Hematopoietic multipotent progenitor cell (in vitro differentiated cells): ENCODE measurements around the gene SH3PXD2A. TPM values are rescaled to one million over a fixed set of nuclear protein-coding genes. Genes with fewer than 3 reads are reported as not detected.

ENCODE experiments used
- DNase-seq, 3 donors: peaks; one replicate each; pipeline ENCODE4 v3.0.0-alpha.2; 2011 to 2015; ENCODE audit warnings: low read depth in 2 of 3, low spot score in 2 of 3
- total RNA-seq: library from RNA; depleted of rRNA; stranded (reverse); fragments of >200 nt; gene quantifications from one replicate; pipeline ENCODE4 v1.2.3, GENCODE V29; 2012

Gene SH3PXD2A
- total RNA-seq, 1 donor = 2.7 TPM

DNA sequence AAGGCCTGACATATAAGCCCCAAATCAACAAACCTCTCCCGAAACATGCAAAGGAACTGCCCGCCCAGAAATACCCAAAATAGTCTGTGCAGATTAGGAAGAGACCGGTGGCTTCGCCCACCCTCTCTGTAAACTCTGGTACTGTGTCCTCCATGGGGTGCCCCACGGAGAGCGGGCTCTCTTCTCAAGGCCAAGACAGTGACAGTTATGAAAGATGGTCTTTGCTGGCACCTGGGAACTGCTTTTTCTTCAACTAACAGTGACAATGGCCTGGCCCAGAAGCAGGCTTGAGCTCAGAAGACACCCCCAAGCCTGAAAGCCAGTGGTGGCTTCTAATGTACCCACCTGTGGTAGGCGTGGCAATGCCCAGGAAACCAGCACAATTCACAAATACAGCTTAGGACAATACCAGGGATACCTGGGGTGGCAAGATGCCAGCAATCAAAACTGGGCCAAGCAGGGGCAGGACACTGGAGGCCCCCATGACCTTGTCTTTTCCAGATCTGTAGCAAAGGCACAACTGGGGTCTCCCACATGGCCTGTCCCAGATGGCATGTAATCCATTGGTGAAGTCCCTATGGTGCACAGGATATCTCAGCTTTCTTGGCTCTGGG is 254.3 kb downstream of the SH3PXD2A start:
- no peak for DNase-seq

DNA sequence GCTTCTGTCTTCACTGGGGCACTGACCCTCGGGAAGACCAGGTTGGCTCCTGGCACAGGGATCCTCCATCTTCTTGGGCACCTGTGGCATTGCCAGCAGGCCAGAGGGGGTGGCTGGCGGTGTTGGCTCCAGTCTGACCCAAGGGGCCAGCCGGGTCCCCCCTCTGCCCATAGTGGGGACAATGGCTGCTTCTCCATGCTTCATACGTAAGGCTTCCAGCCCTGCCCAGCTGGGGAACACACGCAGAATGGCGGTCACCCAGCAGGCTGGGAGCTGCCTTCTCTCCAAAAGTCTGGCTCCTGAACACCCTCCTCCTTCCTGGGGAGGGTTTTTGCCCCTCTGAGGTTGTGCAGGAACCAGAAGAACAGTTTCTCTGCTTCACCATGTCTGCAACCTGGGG is 255.1 kb downstream of the SH3PXD2A start:
- DNase-seq = no peak

DNA sequence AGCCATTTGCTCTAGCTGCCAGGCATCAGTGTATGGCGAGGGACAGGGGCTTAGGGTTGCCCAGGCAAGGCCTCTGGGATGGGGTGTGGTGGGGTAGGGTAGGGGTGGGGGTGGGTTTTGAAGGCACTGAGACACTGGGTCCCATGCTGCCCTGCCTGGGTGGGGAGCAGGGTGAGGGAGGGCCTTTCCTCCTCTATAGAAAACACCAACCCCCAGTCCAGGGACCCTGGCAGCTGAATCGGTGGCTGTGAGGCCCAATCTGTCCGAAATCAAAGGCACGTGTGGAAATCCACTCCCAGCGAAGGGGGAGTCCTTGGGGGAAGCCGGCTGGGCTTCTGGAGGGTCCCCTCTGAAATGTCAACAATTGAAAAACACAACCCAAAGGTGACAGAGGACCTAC is 255.5 kb downstream of the SH3PXD2A start:
- no peak for DNase-seq

DNA sequence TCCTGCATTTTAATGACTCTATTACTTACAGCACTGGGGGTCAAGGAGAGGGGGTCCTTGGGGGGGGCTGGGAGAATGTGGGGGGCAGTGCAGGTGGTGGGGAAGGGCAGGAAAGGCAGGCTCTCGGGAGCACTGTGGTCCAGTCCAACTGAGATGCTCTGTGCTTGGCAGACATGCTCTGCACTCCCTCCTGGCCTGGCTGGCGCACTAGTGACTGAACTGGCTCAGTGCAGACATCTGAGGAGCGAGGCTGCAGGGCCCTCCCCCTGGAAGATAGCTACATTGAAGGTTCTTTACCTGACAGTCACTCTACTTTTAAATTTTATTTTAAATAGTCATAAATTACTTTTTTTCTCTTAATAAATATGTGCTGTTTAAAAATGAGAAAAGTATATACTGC is 256.2 kb downstream of the SH3PXD2A start:
- DNase-seq = no peak

DNA sequence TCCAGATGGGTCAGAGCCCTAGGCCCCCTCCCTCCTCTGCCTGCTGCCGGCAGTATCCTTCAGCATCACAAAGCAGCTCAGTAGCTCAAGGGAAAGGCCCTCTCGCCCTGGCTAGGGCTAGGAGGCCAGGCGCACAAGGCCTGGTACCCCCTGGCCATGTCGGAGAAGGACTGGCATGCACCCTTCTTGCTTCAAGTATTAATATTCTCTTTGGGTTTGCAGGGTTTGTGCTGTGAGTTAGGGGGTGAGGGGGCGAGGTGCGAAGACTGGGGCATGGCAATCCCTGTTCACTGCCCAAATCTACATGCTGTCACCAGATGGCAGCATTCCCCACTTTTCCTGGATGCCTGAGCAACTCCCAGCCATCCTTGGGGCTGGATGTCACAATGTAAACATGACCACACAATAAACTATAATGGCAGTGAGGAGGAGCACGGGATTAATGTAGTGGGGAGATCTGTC is 256.7 kb downstream of the SH3PXD2A start:
- DNase-seq = peak in 1 of 3 donors; percentile 42

DNA sequence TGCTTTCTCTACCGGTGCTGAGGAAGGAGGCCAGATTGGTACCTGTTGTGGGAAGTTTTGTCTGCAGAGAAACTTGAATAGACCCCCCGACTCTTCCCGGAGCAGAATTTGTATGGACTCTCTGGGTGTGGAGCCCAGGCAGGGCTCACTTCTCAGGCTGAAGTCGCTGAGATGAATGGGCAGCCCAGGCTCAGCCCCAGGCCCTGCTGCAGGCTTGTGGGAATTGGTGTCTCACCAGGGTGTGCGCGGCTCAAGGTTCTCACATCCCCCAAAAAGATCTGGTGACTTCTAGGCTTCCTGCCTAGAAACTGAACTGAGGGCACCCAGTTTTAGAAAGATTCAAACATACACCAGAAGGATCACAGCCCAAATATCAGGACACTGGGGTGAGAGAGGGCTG is 258.4 kb downstream of the SH3PXD2A start:
- DNase-seq = no peak

DNA sequence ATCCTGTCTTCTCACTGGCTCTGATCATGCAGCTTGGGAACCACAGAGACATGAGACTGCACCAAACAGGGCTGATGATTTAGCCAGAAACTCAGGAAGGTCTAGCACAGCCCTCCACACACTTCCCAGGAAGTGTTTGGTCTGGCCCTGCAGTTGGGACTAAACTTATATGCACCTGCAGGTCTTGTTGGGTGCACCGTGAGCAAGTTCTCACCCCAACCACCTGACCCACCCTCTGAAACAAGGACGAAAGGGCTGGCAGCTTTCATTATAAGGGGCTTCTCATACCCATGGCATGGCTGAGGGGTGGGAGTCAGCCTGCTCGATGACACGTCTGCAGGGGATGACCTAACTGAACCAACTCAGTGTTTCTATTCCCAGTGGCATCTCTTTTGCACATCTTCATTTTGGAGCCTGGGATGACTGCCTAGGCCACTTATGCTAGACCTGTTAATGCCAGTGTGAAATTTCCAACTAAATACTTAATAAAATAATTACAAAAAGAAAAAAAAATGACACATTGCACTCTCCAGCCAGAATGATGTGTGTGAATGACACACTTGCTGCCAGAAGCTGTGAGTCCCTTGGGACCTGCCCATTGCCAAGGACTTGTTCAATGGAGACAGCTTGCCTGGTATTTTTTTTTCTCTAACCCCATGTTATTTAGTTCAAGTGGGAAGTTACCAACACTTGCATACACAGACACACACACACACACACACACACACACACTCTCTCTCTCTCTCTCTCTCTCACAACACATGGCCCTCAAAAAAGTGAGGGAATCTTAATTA is 259.2 kb downstream of the SH3PXD2A start:
- DNase-seq = no peak

DNA sequence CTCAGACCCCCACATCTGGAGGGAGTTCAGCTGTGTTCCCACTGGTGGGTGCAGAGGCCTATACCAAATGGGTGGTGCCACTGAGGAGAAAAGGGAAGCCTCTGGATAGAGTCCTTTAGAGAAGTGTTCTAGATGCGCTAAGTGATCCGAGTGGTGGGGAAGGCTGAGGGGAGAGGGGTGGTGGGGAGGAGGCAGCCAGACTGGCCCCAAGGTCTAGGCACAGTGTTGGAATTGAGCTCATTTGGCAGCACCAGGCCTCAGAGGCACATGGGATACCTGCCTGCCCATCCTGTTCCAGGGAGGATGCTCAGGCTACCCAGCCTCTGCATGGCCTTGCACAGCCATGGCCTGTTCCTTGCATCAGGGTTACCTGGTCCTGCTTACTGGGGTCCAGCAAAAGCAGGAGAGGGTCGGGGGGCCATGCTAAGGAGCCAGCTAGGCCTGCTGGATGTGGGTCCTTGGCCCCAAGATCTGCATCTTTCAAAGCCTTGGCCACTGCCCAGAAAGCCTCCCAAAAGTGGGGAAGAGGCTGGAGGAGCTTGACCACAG is 262.3 kb downstream of the SH3PXD2A start:
- DNase-seq = no peak

DNA sequence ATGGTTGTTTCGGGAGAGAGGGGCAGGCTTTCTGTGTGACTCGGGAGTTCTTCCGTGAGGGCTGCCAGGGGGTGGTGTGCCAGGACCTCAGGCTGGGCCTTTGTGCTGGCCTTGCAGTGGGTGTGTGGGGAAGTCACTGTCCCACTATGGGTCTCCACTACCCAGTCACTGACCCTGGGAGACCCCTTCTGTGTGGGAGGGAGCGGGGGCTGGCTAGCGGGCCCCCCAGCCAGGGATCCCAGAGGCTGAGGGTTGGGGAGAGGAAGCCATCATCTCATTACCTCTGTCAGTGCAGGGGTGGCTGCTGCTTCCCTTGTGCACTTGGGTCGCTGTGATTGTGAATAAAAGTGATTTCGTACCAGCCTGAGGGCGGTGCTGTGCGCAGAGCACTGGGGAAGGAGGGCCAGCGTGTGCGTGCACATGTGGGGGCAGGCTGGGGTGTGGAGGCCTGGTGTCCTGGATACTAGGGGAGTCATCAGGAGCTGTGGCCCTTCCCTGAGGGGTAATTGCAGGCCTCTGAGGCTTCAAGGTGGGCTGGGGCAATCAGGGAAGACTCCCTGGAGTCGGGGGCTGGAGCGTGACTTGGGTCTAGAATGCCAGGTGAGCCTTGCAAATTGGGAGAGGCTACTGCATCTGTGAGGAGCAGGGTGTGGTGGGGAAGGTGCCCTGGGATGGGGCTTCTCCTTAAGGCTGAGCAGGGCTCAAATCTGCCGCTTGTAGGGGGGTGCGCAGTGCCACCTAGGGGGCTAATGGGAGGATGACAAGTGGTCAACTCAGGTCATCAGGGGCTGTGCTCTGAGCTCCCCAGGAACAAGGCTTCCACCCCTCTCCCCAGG is 263.0 kb downstream of the SH3PXD2A start:
- peak in 1 of 3 donors; percentile 52 for DNase-seq

DNA sequence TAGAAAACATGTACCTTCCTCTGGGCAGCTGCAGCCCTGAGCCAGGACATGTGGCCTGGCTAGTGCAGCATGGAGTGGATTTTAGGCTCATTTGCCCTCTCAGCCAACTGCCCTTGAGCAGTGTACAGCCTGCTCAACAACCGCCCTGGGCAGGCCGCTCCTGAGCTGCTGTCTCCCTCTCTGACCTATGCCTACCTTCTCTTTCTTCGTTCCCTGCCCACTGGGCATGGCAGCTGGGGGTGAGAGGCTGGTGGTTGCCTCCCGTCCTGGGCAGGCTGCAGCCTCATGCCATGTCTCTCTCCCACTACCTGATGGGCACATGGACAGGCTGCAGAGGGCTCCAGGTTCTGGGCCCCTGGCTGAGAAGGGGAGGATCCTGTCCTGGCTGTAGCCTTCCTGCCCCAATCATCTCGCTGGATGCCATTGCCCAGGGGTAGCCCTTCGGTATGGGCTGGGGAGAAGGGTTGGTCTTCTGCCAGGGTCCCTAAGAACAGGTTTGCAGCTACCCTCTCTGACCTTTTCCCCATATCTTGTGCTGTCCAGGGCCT is 264.6 kb downstream of the SH3PXD2A start:
- DNase-seq = no peak

DNA sequence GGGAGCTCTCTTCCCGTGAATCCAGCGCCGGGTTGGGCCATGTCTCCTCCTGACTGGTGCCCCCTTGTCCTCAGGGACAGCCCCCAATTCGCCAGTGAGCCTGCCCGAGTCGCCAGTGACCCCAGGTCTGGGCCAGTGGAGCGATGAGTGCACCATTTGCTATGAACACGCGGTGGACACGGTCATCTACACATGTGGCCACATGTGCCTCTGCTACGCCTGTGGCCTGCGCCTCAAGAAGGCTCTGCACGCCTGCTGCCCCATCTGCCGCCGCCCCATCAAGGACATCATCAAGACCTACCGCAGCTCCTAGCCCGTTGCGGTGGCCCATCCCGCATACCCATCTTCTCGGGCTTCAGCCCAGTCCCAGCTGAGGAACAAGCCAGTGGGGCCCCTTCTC is 265.3 kb downstream of the SH3PXD2A start:
- no peak for DNase-seq

DNA sequence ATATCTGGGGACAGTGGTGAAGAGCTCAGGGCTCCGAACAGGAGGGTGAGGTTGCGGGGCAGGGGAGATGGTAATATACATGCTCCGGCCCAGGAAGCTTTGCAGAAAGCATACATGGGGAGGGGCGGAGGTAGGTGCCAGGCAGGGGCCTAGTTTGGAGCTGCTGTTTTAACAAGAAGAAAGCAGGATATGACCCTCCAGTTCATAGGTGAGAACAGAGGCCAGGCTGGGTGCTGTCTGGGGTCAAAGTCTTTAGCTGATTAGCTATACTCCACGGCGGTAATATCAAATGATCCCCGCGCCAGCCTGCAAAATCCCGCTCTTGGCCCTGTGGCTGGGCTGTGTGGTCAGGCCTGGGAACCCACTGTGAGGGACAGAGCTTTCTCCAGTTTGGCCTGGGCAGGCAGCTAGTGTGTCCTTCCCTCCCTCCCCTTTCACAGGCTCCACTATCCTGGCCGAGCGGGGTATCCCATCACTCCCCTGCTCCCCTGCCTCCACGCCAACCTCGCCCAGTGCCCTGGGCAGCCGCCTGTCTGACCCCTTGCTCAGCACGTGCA is 266.2 kb downstream of the SH3PXD2A start:
- no peak for DNase-seq

DNA sequence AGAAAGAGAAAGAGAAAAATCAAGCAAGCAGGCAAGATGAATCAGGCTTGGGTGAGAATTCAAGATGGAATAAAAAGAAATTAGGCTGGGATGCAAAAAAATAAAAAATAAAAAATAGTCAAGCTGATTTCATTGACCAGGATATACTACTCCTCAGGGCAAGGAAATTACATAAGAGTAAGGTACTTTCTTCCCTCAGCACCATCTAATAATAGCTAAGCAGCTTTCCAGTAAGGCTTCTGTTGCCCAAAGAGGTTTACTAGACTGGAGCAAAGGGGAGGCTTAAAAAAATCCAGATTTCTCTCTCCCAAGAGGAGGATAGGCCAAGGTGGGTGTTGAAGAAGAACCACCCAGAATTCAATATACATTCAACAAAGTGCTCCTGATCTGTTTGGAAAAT is 268.3 kb downstream of the SH3PXD2A start:
- DNase-seq = no peak

DNA sequence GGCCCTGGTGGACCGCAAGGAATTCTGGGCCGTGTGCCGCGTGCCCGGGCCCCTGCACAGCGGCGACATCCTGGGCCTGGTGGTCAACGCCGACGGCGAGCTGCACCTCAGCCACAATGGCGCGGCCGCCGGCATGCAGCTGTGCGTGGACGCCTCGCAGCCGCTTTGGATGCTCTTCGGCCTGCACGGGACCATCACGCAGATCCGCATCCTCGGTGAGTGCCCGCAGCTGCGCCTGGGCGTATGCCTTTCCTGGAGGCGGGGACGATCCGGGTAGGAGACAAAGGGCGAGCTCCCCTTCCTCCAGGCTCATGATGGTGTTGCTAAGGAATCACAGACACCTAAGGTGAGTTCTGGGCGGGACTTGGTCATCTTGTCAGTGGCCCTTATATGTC is 270.4 kb downstream of the SH3PXD2A start:
- DNase-seq = no peak

DNA sequence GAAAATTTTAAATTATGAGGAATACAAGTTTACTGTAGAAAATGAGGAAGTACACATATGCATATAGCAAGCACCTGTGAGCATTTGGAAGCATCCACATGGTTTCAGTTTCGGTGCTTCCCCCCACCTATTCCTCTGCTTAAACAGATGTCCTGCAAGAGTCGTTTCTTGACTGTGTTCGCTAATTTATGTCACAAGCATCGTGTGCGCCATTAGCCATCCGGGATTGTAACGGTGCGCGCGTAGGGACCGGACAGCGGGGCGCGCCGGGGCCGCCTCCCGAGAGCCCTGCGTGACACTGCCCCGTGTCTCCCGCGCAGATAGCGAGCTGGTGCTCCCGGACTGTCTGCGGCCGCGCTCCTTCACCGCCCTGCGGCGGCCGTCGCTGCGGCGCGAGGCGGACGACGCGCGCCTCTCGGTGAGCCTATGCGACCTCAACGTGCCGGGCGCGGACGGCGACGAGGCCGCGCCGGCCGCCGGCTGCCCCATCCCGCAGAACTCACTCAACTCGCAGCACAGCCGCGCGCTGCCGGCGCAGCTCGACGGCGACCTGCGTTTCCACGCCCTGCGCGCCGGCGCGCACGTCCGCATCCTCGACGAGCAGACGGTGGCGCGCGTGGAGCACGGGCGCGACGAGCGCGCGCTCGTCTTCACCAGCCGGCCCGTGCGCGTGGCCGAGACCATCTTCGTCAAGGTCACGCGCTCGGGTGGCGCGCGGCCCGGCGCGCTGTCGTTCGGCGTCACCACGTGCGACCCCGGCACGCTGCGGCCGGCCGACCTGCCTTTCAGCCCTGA is 271.0 kb downstream of the SH3PXD2A start:
- peak; percentile 63 to 88 (median 77) for DNase-seq

DNA sequence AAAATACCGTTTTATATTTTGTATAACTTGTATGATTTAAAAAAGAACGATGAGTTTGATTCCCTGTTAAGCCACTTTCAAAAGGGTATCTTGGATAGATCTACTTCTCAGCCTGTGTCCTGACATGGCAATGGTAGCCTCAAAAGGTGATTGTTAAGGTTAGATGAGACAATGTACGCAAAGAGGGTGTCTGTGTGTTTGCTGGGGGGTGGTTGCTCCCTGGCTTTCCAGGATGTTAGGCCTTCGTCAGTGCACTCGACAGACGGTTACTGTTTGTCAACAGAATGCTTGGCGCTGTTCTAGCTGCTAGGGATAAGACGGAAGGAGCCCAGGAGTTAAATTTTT is 271.5 kb downstream of the SH3PXD2A start:
- no peak for DNase-seq

DNA sequence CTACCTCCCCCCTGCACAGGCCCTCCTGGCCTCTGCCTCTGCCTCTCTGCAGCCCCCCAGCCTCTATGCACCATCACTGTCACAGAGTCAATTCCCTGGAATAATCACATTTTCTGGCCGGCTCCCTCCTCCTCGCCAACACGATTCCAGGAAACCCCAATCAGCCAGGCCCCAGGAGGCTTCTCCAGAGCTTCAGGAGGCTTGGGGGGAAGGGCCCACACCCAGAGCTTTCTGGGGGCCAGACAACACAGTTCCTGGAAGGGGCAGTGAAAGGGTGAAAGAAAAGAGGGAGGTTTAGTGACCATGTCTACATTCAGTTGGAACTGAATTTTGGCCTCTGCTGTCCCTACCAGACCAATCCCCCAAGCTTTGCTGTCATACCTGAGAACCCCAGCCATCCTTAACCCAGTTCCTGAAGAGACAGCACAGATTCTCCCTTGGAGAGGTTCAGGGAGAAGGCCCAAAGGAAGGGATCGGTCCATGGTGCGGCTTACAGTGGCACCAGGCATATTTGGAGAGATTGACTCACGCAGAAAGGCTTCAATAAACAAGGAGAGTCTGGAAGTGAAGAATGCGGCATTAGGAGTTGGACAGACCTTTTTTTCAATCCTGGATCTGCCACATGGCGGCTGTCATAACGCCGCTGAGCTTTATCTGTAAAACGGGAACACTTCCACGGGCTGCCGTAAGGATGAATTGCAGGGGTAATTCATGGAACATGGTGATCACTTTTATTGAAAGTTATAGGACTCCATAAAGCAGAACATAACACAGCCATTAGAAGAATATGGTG is 272.8 kb downstream of the SH3PXD2A start:
- no peak for DNase-seq

DNA sequence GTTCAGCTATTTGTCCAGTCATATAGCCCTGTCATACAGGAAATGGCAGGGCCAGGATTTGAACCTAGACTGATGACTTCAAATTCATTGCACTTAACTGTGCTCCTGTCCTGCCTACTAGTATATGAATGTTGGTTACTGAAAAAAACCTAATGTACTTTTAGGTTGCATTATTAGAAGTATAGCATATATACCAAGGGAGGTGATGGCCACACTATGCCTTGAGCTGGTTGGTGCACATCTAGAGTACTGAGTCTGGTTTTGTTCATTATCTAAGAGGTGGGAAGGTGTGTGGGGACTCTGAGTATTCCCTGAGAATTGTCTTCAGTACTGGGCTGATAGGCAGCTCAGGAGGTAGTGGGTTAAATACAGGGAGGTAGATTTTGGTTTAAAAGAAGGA is 273.9 kb downstream of the SH3PXD2A start:
- DNase-seq = no peak

DNA sequence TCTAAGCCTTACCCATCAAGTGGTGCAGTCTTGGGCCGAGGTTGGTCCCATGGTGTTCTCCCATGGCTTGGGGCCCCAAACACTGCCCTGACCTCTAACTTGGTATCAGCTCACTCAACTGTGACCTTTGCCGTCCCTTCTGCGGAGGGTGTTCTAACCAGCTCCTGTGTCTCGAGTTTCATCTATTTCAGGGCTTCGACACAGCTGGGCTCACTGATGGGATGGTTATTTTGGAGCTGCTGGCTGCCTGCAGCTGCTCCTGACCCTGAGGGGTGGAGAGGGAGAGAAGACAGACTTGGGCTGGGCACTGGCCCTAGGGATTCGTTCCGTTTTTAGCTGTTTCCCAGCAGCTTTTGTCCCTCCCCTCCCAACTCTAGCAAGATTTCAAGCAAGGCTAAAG is 274.9 kb downstream of the SH3PXD2A start:
- DNase-seq = no peak
